Skin of body (tissue), 2 donors: Measurements from ENCODE around the gene CR1. TPM values are rescaled to one million over a fixed set of nuclear protein-coding genes. Genes with fewer than 3 reads are reported as not detected.
"Not testable (repeated sequence)": the region's sequence is repeated elsewhere in the genome, so short reads cannot be mapped to it uniquely, and the experiment has no call there.

Experiments used
- DNase-seq: peaks from one replicate; lab custom pipeline; 2025; lab: John Stamatoyannopoulos, UW
- total RNA-seq: library from RNA; depleted of rRNA; stranded (reverse); fragments of >200 nt; gene quantifications from one replicate; pipeline ENCODE4 v1.2.3, GENCODE V29; 2014

CR1 gene
- 3.8 TPM for total RNA-seq

GRCh38 chr1:207495801-207496792 lies at the start of gene CR1:
TSS of gene CR1 (plus strand) at chr1:207496157. CDS start at chr1:207496268, 111 bp downstream.
- DNase-seq, result no peak

DNA sequence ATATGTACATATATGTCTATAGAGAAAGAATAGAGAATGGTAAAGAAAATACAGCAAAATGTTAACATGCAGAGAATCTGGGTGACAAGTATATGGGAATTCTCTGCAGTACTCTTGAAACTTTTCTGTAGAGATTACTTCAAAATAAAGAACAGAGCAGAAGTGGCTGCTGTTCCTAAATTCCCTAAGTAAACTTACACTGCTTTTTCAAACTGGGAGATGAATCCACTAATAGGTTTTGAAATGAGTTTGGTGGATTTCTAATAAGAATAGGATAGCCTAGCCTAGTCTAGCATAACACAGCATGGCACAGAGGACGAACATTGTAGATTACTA lies 42.3 kb upstream of the CR1 start:
- no peak for DNase-seq

DNA sequence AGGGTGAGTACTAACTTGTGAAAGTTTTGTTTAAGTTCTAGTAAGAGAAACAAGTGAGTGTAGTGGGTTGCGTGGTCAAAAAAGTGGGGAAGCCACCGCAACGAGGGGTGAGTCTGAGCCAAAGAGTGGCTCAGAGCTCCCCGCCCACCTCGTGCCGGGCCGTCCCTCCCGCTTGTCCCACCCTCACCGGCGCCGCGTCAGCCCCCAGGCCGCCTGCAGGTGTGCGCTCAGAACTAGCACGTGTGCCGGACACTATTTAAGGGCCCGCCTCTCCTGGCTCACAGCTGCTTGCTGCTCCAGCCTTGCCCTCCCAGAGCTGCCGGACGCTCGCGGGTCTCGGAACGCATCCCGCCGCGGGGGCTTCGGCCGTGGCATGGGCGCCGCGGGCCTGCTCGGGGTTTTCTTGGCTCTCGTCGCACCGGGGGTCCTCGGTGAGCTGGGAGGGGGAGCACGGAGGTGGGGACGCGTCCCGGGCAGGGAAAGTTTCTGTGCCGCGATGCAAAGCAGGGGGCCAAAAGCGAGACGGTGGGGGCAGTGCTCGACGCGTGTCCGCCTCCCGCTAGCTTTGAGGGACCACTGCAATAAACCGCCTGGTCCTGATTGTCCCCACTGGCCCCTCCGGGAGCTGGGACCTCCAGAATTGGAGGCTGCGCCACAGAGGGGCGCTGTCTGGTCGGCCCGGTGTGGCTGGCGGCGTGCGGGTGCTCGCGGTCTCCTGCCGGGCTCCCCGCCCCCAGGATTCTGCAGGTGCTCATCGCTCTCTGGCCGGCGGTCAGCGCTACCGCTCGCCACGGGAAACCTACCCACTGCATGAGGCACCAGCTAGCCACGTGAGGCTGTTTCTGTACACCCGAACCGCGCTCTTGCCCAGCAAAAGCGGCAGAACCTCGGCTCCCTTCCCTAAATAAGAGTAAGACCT lies 41.7 kb upstream of the CR1 start, which contains the start of gene CR2:
TSS of gene CR2 (plus strand) at position 283 of the 919 bp plus-strand sequence. CDS start at position 374, 91 bp downstream.
- no peak for DNase-seq

- DNase-seq, result no peak
Measured at GRCh38 chr1:207455183-207455754, 40.7 kb upstream of the CR1 start.

- no peak for DNase-seq
Measured at GRCh38 chr1:207458414-207458813, 37.5 kb upstream of the CR1 start.

DNA sequence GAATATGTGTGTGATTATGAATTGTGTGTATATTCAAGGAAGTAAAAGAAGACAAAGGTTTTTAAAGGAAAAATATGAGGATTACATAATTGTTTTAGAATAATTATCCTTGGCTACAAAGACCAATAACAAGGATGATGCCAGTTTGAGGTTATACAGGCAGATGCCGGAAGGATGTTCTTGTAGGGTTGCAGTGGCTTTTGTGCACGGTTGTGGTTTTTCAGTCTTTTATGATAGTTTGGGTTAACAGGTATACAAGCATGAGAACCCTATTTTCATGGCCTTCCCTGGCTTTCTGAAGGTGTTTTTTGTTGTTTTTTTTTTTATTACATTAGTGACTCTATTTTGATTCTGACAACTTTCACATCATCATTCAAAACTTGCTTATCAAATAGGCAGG lies 36.9 kb upstream of the CR1 start:
- DNase-seq, result no peak

GRCh38 chr1:207461649-207462048 lies 34.3 kb upstream of the CR1 start:
- no peak for DNase-seq

GRCh38 chr1:207462535-207462934 lies 33.4 kb upstream of the CR1 start:
- no peak for DNase-seq

GRCh38 chr1:207463021-207463420 lies 32.9 kb upstream of the CR1 start:
- DNase-seq, result no peak

GRCh38 chr1:207463571-207463970 lies 32.4 kb upstream of the CR1 start:
- DNase-seq, result no peak

DNA sequence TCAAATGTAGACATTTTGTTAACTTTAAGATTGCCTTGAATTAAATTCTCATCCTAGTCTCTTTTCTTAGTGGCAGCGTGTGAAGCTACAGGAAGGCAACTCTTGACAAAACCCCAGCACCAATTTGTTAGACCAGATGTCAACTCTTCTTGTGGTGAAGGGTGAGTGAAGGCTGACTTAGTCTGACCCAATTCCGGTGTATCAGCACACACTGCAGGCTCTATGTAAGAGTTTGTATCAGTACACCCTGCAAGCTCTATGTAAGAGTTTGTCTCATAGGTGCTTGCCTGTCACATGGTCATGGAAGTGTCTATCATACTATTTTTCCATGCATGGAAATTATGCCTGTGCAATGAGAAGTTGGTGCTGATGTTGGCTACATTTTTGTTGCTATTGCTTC lies 25.0 kb upstream of the CR1 start:
- no peak for DNase-seq

DNA sequence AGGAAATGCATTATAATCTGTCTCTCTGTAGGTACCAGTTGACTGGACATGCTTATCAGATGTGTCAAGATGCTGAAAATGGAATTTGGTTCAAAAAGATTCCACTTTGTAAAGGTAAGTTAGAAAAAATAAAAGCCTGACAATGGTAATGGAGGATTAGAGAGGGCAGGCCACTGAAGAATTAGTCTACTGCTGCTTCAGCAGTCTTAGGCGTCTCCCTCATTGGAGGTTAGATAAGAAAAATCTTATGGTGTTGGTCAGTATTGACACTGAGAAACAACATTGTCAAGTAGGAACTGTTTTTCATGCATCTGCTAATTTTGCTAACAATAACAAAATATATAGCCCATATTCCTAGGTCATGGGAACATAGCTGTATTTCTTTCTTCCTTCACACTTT lies 21.7 kb upstream of the CR1 start:
- no peak for DNase-seq

GRCh38 chr1:207486198-207486597 lies 9.8 kb upstream of the CR1 start:
- no peak for DNase-seq

- DNase-seq, result no peak
Measured at GRCh38 chr1:207487636-207488035, 8.3 kb upstream of the CR1 start.

DNA sequence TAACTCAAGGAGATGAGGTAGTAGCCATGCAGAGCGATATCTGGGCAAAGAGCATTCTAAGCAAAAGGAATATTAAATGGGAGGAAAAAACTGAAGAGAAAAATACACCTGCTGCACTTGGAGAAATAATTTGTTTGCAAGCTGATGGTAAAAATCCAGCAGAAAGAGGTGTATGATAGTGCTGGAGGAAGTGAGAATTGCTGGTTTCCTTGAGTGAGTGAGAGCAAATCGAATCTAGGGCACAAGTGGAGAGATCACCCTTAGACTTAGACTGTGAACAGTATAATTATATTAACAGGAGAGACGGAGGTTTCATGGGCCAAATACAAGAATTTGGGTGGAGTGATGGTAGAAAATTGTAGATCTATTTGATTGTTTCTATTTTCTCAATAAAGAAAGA lies 2.7 kb upstream of the CR1 start:
- no peak for DNase-seq

GRCh38 chr1:207494171-207494570 lies 1.8 kb upstream of the CR1 start:
- no peak for DNase-seq

DNA sequence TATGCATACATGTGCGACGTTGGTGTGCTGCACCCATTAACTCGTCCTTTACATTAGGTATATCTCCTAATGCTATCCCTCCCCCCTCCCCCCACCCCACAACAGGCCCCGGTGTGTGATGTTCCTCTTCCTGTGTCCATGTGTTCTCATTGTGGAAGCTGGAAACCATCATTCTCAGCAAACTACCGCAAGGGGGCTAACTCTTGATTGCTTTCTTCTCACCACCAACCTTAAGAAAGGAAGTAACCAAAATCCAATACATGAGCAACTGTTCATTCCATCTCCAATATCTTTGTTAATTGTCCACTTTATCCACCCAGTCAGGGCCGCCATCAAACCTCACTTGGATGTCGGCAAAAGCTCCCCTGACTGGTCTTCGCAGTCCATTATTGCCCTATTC lies 676 bp upstream of the CR1 start:
- DNase-seq, result not testable (repeated sequence)

- DNase-seq, result no peak
Measured at GRCh38 chr1:207497941-207498340, 2.0 kb downstream of the CR1 start.

- DNase-seq, result peak; percentile 80
Measured at GRCh38 chr1:207499573-207499972, 3.6 kb downstream of the CR1 start.

GRCh38 chr1:207500306-207500705 lies 4.3 kb downstream of the CR1 start:
- DNase-seq, result no peak

- no peak for DNase-seq
Measured at GRCh38 chr1:207501071-207501470, 5.1 kb downstream of the CR1 start.

DNA sequence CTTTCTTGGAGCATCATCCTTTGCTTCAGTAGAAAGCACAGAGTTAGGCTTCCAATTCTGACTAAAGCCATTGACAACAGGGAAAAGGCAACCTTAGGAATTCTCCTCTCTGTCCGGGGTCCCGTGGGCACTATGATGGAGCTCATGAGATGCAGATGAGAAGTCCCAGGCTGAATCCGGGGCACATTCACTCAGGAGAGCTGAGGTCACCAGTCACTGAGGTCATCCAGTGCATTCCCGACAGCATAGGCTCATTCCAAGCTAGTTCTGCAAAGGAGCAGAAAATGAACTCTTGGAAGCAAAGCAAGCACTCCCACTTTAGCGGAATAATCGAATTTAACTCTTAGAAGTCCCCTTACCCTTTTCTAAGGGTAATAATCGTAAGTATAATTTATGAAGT lies 6.8 kb downstream of the CR1 start:
- no peak for DNase-seq
